ENCODE results near the gene FAT1.

- TF ChIP-seq CTCF (IDR thresholded peaks at IDR 0.05): no peak
- no peak for TF ChIP-seq POLR2A (IDR thresholded peaks at IDR 0.05)
These were observed 10.1 kb upstream of the FAT1 start for GRCh38 chr4:186733778-186734177.

All from esophagus squamous epithelium (tissue), 4 donors.